ENCODE measurements around the gene ANXA6. TPM values are rescaled to one million over a fixed set of nuclear protein-coding genes. Genes with fewer than 3 reads are reported as not detected.
A peak's percentile ranks its signal among the peaks of the same experiment; 100 is the strongest.

Gene ANXA6
- polyA plus RNA-seq, 4 donors = 7.2 to 74.9 (median 46.7) TPM

DNA sequence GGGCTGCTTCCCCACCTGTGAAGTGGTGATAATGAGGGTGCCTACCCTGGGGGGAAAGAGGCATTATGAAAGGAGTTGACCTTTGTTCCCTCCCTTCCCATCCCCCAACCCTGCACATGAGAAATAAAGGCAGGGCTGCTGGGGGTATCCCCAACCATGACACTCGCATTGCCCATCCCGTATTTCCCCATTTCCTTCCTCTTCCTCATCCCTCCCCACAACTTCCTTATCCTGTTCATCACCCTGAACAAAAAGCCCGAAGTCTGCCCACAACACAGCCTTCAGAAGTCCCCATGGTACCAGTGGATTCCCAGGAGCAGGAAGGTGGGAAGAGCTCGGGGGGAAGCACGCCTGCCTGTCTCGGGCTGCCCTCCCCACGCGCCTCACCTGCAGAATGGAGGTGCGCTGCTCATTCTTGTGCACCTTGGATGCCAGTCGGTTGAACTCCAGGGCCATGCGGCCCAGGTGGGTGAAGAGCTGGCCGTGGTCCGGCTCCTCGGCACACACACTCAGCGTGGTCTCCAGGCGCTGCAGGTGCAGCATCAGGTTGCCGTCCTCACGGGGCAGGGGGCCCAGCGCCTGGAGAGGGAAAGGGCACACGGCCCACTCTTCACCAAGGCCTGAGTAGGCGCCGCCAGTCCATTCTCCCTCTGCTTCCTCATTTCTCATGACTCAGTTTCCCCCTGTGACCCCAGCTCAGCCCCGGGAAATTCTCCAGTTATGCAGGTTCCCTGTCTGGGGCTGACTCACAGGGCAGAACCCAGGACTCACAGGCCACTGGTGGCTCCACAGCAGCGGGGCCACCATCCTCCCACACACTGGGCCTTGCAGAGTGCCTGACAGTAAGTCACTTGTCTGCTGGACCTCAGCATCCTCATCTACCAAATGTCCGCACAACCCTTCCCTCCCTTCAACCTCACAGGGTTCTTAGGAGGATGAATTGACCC, 100.9 kb downstream of the ANXA6 start:
- Histone ChIP-seq H3K9me3 (ENCODE audit: control insufficient read depth in 2 of 2, insufficient read depth in 1 of 2, low read depth in 1 of 2, low read length in 1 of 2) (no peaks in the 10 kb centered on the region), H3K27ac (ENCODE audit: low read depth in 1 of 3, low read length in 2 of 3) (peak overlapping the region in 1 of 3 donors; percentile 92), H3K36me3 (ENCODE audit: control insufficient read depth in 3 of 3, insufficient read depth in 2 of 3, low read depth in 1 of 3, low read length in 3 of 3) (peaks cover 12 to 94% (median 42%) of the 10 kb centered on the region in 3 donors), H3K27me3 (ENCODE audit: control insufficient read depth in 3 of 3, insufficient read depth in 3 of 3, low read length in 3 of 3) (no peaks in the 10 kb centered on the region), H3K4me1 (ENCODE audit: control insufficient read depth in 3 of 3, insufficient read depth in 2 of 3, low read depth in 1 of 3, low read length in 2 of 3) (peaks cover 0 to 8% (median 5%) of the 10 kb centered on the region in 3 donors), H3K4me3 (ENCODE audit: low read depth in 1 of 3, low read length in 3 of 3) (no peak overlapping the region)
- DNase-seq = no peak
- WGBS, 3 donors = 93 to 96% (median 94%) methylated on average over 25 of the region's 25 CpGs
- FAIRE-seq = no peak

- FAIRE-seq (no peak), DNase-seq (peak in 1 of 2 donors; percentile 49)
- Histone ChIP-seq H3K36me3 (ENCODE audit: control insufficient read depth in 3 of 3, insufficient read depth in 2 of 3, low read depth in 1 of 3, low read length in 3 of 3) (peaks cover 12 to 91% (median 41%) of the 10 kb centered on the region in 3 donors), H3K27ac (ENCODE audit: low read depth in 1 of 3, low read length in 2 of 3) (peak overlapping the region in 2 of 3 donors; percentile 85 to 92), H3K4me1 (ENCODE audit: control insufficient read depth in 3 of 3, insufficient read depth in 2 of 3, low read depth in 1 of 3, low read length in 2 of 3) (peaks cover 0 to 8% (median 5%) of the 10 kb centered on the region in 3 donors), H3K27me3 (ENCODE audit: control insufficient read depth in 3 of 3, insufficient read depth in 3 of 3, low read length in 3 of 3) (no peaks in the 10 kb centered on the region), H3K9me3 (ENCODE audit: control insufficient read depth in 2 of 2, insufficient read depth in 1 of 2, low read depth in 1 of 2, low read length in 1 of 2) (no peaks in the 10 kb centered on the region), H3K4me3 (ENCODE audit: low read depth in 1 of 3, low read length in 3 of 3) (no peak overlapping the region)
- 76 to 89% (median 81%) methylated on average over 6 of the region's 6 CpGs for WGBS, 3 donors
Measured at GRCh38 chr5:151055336-151055735, 102.2 kb downstream of the ANXA6 start.

GRCh38 chr5:151054709-151055108, 102.9 kb downstream of the ANXA6 start:
- Histone ChIP-seq H3K27me3 (ENCODE audit: control insufficient read depth in 3 of 3, insufficient read depth in 3 of 3, low read length in 3 of 3) (no peaks in the 10 kb centered on the region), H3K9me3 (ENCODE audit: control insufficient read depth in 2 of 2, insufficient read depth in 1 of 2, low read depth in 1 of 2, low read length in 1 of 2) (no peaks in the 10 kb centered on the region), H3K4me3 (ENCODE audit: low read depth in 1 of 3, low read length in 3 of 3) (no peak overlapping the region), H3K4me1 (ENCODE audit: control insufficient read depth in 3 of 3, insufficient read depth in 2 of 3, low read depth in 1 of 3, low read length in 2 of 3) (peaks cover 0 to 8% (median 5%) of the 10 kb centered on the region in 3 donors), H3K36me3 (ENCODE audit: control insufficient read depth in 3 of 3, insufficient read depth in 2 of 3, low read depth in 1 of 3, low read length in 3 of 3) (peaks cover 12 to 90% (median 40%) of the 10 kb centered on the region in 3 donors), H3K27ac (ENCODE audit: low read depth in 1 of 3, low read length in 2 of 3) (peak overlapping the region in 2 of 3 donors; percentile 85 to 92)
- DNase-seq = peak; percentile 73 to 96
- WGBS, 3 donors = 29 to 71% (median 54%) methylated on average over 3 of the region's 3 CpGs
- FAIRE-seq = no peak

DNA sequence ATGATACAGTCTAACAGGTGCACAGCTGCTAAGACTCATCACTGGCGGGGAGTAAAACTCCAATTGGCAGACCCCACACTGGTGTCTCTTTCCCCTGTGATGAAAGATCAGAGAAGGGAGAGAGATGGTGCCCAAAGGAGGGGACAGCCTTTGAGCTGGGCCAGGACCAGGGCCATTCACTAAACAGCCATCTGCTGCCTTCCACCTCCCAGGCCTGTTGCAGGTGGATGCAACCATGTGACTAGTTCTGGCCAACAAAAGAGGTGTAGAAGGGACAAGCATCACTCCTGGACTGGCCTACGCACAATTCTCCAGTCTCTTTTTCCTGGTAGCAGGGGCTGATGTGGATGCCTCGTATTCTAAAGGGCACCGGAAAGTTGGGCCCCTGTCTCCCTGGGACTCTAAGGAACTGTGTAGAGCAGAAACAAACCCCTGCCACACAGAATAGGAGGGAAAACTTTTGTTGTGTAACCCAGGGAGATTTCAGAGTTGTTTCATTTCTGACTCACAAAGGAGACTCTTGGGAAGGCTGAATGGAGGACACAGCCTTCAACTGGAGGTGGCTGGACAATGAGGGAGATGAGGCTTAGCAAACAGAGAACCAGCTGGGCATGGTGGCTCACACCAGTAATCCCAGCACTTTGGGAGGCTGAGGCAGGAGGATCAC, 103.7 kb downstream of the ANXA6 start:
- Histone ChIP-seq H3K4me3 (ENCODE audit: low read depth in 1 of 3, low read length in 3 of 3) (no peak overlapping the region), H3K36me3 (ENCODE audit: control insufficient read depth in 3 of 3, insufficient read depth in 2 of 3, low read depth in 1 of 3, low read length in 3 of 3) (peaks cover 8 to 92% (median 46%) of the 10 kb centered on the region in 3 donors), H3K27ac (ENCODE audit: low read depth in 1 of 3, low read length in 2 of 3) (peak overlapping the region in 2 of 3 donors; percentile 84 to 85), H3K27me3 (ENCODE audit: control insufficient read depth in 3 of 3, insufficient read depth in 3 of 3, low read length in 3 of 3) (no peaks in the 10 kb centered on the region), H3K4me1 (ENCODE audit: control insufficient read depth in 3 of 3, insufficient read depth in 2 of 3, low read depth in 1 of 3, low read length in 2 of 3) (peaks cover 0 to 8% (median 5%) of the 10 kb centered on the region in 3 donors), H3K9me3 (ENCODE audit: control insufficient read depth in 2 of 2, insufficient read depth in 1 of 2, low read depth in 1 of 2, low read length in 1 of 2) (no peaks in the 10 kb centered on the region)
- 95 to 98% (median 97%) methylated on average over 4 of the region's 4 CpGs for WGBS, 3 donors
- DNase-seq (no peak), FAIRE-seq (no peak)

DNA sequence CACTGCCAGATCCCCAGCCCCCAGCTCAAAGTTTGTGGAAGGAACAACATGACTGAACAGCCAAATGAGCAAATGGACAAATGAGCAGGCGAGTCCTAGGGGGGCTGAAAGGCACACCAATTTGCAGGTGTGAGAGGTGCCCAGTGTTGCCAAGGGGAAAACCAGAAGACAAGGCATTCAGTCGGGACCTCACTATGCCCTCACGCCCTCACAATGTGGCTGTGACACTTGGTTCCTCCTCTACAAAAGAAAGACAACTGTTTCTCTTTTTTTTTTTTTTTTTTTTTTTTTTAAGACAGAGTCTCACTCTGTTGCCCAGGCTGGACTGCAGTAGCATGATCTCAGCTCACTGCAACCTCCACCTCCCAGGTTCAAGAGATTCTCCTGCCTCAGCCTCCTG, 104.7 kb downstream of the ANXA6 start:
- DNase-seq (no peak), FAIRE-seq (no peak)
- 76 to 91% (median 83%) methylated on average over 3 of the region's 3 CpGs for WGBS, 3 donors
- Histone ChIP-seq H3K27ac (ENCODE audit: low read depth in 1 of 3, low read length in 2 of 3) (no peak overlapping the region), H3K9me3 (ENCODE audit: control insufficient read depth in 2 of 2, insufficient read depth in 1 of 2, low read depth in 1 of 2, low read length in 1 of 2) (no peaks in the 10 kb centered on the region), H3K27me3 (ENCODE audit: control insufficient read depth in 3 of 3, insufficient read depth in 3 of 3, low read length in 3 of 3) (no peaks in the 10 kb centered on the region), H3K4me3 (ENCODE audit: low read depth in 1 of 3, low read length in 3 of 3) (no peak overlapping the region), H3K4me1 (ENCODE audit: control insufficient read depth in 3 of 3, insufficient read depth in 2 of 3, low read depth in 1 of 3, low read length in 2 of 3) (peaks cover 0 to 8% (median 5%) of the 10 kb centered on the region in 3 donors), H3K36me3 (ENCODE audit: control insufficient read depth in 3 of 3, insufficient read depth in 2 of 3, low read depth in 1 of 3, low read length in 3 of 3) (peaks cover 11 to 90% (median 50%) of the 10 kb centered on the region in 3 donors)

DNA sequence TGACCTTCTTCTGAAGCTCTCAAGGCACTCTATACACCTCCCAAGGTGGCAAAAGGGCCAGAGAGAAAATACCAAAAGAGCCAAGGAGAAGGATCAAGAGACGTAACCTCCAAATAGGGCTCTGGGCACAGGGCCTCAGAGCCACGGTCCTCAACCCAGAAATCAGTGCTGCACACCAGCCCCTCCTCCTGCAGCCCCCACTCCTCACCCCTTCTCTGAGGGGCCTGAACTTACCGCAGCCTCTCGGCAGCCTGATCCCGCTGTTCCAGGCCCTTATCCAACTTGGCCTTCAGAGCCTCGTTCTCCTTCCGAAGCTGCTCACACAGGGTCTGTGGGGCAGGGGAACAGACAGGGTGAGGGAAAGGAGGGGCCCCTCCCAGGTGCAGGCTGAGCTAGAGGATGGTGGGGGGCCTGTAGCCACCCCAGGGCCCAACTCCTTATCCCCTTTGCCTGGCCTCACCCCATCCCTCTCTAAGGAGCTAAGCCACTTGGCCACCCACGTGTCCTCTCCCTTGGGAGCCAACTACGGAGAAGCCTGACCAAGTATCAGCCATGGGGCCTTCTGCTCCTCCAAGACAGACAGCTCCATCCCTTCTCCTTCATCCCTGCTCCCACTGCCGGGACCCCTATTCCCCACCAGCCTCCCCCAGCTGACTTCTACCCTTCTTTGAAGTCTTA, 105.5 kb downstream of the ANXA6 start:
- 75 to 85% (median 82%) methylated on average over 10 of the region's 10 CpGs for WGBS, 3 donors
- FAIRE-seq = no peak
- no peak overlapping the region for H3K4me3 ChIP-seq (ENCODE audit: low read depth in 1 of 3, low read length in 3 of 3)
- peaks cover 0 to 8% (median 5%) of the 10 kb centered on the region in 3 donors for H3K4me1 ChIP-seq (ENCODE audit: control insufficient read depth in 3 of 3, insufficient read depth in 2 of 3, low read depth in 1 of 3, low read length in 2 of 3)
- peak overlapping the region in 2 of 3 donors; percentile 5 to 22 for H3K27ac ChIP-seq (ENCODE audit: low read depth in 1 of 3, low read length in 2 of 3)
- peaks cover 11 to 87% (median 54%) of the 10 kb centered on the region in 3 donors for H3K36me3 ChIP-seq (ENCODE audit: control insufficient read depth in 3 of 3, insufficient read depth in 2 of 3, low read depth in 1 of 3, low read length in 3 of 3)
- H3K27me3 ChIP-seq (ENCODE audit: control insufficient read depth in 3 of 3, insufficient read depth in 3 of 3, low read length in 3 of 3) = no peaks in the 10 kb centered on the region
- DNase-seq = no peak
- no peaks in the 10 kb centered on the region for H3K9me3 ChIP-seq (ENCODE audit: control insufficient read depth in 2 of 2, insufficient read depth in 1 of 2, low read depth in 1 of 2, low read length in 1 of 2)

GRCh38 chr5:151051066-151051930, 106.3 kb downstream of the ANXA6 start:
- Histone ChIP-seq H3K27ac (ENCODE audit: low read depth in 1 of 3, low read length in 2 of 3) (peak overlapping the region in 1 of 3 donors; percentile 22), H3K27me3 (ENCODE audit: control insufficient read depth in 3 of 3, insufficient read depth in 3 of 3, low read length in 3 of 3) (no peaks in the 10 kb centered on the region), H3K4me1 (ENCODE audit: control insufficient read depth in 3 of 3, insufficient read depth in 2 of 3, low read depth in 1 of 3, low read length in 2 of 3) (peaks cover 0 to 8% (median 2%) of the 10 kb centered on the region in 3 donors), H3K9me3 (ENCODE audit: control insufficient read depth in 2 of 2, insufficient read depth in 1 of 2, low read depth in 1 of 2, low read length in 1 of 2) (no peaks in the 10 kb centered on the region), H3K36me3 (ENCODE audit: control insufficient read depth in 3 of 3, insufficient read depth in 2 of 3, low read depth in 1 of 3, low read length in 3 of 3) (peaks cover 11 to 80% (median 48%) of the 10 kb centered on the region in 3 donors), H3K4me3 (ENCODE audit: low read depth in 1 of 3, low read length in 3 of 3) (no peak overlapping the region)
- FAIRE-seq = no peak
- WGBS, 3 donors = 69 to 70% (median 69%) methylated on average over 6 of the region's 6 CpGs
- DNase-seq = peak; percentile 85 to 87
